ENCODE data around the gene HSPA5.

The HSPA5 gene

GRCh38 chr9:125189361-125190289 lies 51.5 kb downstream of the HSPA5 start, which contains the start of gene PPP6C:
PPP6C (minus strand) TSS chr9:125189803; CDS start chr9:125189718, 85 bp downstream.
- DNase-seq (ENCODE audit: low spot score) = peak; percentile 95

GRCh38 chr9:125189011-125189360 lies 52.2 kb downstream of the HSPA5 start:
- no peak for DNase-seq (ENCODE audit: low spot score)
